ENCODE data around the gene ZNF575. TPM values are rescaled to one million over a fixed set of nuclear protein-coding genes. Genes with fewer than 3 reads are reported as not detected.

Gene ZNF575
- total RNA-seq, 1 donor from 2014 or later, result 4.1 TPM

DNA sequence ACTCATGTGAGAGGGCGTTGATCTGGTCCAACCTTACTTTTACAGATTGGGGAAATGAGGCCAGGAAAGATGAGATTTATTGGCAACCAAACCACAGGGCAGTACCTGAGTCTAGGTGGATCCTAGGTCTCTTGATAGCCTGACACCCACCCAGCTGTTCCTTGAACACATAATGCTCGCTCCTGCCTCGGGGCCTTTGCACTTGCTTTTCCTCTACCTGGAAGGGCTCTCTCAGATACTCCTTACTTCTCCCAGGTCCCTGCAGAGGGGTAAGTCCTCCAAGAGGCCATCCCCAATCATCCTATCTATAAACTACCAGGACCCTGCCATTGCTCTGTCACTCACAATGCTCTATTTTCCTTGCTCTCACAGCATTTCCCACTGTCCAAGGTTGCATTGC lies 7.4 kb downstream of the ZNF575 start:
- Mint-ChIP-seq H3K9me3 (ENCODE audit: low read depth) (peaks cover 6% of the 10 kb centered on the region), H3K27me3 (ENCODE audit: low read depth) (no peaks in the 10 kb centered on the region), H3K4me3 (ENCODE audit: unreplicated experiment) (no peak overlapping the region), H3K27ac (ENCODE audit: unreplicated experiment) (no peak overlapping the region), H3K36me3 (ENCODE audit: low read depth) (peaks cover 46% of the 10 kb centered on the region), H3K4me1 (ENCODE audit: low read depth) (peaks cover 5% of the 10 kb centered on the region)
- DNase-seq (ENCODE audit: low spot score), result peak; percentile 32
- TF ChIP-seq, protein P1, sequence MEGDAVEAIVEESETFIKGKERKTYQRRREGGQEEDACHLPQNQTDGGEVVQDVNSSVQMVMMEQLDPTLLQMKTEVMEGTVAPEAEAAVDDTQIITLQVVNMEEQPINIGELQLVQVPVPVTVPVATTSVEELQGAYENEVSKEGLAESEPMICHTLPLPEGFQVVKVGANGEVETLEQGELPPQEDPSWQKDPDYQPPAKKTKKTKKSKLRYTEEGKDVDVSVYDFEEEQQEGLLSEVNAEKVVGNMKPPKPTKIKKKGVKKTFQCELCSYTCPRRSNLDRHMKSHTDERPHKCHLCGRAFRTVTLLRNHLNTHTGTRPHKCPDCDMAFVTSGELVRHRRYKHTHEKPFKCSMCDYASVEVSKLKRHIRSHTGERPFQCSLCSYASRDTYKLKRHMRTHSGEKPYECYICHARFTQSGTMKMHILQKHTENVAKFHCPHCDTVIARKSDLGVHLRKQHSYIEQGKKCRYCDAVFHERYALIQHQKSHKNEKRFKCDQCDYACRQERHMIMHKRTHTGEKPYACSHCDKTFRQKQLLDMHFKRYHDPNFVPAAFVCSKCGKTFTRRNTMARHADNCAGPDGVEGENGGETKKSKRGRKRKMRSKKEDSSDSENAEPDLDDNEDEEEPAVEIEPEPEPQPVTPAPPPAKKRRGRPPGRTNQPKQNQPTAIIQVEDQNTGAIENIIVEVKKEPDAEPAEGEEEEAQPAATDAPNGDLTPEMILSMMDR (IDR thresholded peaks at IDR 0.05), result no peak

DNA sequence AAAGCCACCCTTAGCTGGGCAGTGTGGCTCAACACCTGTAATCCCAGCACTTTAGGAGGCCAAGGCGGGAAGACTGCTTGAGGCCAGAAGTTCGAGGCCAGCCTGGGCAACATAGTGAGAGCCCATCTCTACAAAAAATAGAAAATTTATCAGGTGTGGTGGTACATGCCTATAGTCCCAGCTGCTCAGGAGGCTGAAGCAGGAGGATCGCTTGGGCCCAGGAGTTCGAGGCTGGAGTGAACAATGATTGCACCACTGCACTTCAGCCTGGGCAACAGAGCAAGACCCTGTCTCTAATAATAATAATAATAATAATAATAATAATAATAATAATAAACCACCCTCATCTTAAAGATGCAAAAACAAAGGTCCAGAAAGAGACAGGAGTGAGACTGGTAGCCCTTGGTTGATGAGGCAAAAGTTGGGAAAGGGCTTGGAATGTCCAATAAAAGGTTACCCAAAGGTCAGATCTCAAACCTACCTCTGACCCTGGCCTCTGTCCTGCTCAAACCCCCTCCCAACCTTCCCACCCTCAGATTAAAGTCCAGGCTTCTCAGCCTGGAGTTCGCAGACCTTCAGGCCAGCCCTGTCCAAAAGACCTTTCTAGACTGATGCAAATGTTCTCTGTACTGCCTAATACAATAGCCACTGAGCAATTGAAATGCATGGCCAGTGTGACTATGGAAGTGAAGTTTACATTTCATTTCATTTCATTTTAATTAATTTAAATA lies 9.1 kb downstream of the ZNF575 start:
- H3K4me1 Mint-ChIP-seq (ENCODE audit: low read depth), result no peaks in the 10 kb centered on the region
- H3K27ac Mint-ChIP-seq (ENCODE audit: unreplicated experiment), result no peak overlapping the region
- H3K36me3 Mint-ChIP-seq (ENCODE audit: low read depth), result peaks cover 46% of the 10 kb centered on the region
- H3K4me3 Mint-ChIP-seq (ENCODE audit: unreplicated experiment), result no peak overlapping the region
- H3K9me3 Mint-ChIP-seq (ENCODE audit: low read depth), result peaks cover 6% of the 10 kb centered on the region
- no peak for DNase-seq (ENCODE audit: low spot score)
- TF ChIP-seq, protein P1 (IDR thresholded peaks at IDR 0.05), result no peak
- no peaks in the 10 kb centered on the region for H3K27me3 Mint-ChIP-seq (ENCODE audit: low read depth)

DNA sequence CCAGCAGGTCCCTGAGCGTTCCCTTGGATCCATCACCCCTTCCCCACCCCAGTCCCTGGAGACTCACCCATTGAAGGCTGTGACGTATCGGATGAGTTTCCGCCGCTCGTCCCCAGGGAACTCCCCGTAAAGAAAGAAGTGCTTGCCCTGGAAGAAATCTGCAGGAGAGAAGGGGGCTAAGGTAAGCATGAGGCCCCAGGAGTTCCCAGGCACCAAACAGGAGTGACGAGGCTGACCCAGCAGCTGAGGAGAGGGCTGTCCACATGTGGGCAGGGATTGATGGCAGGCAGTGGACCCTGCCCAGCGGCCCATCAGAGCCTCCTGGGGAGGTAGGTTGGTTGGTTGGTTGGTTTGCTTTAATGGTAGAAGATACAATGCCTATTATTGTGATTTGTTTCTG lies 11.1 kb downstream of the ZNF575 start:
- no peak overlapping the region for H3K27ac Mint-ChIP-seq (ENCODE audit: unreplicated experiment)
- H3K36me3 Mint-ChIP-seq (ENCODE audit: low read depth), result peaks cover 35% of the 10 kb centered on the region
- no peaks in the 10 kb centered on the region for H3K27me3 Mint-ChIP-seq (ENCODE audit: low read depth)
- TF ChIP-seq, protein P1 (IDR thresholded peaks at IDR 0.05), result no peak
- DNase-seq (ENCODE audit: low spot score), result peak; percentile 67
- peaks cover 3% of the 10 kb centered on the region for H3K9me3 Mint-ChIP-seq (ENCODE audit: low read depth)
- no peak overlapping the region for H3K4me3 Mint-ChIP-seq (ENCODE audit: unreplicated experiment)
- H3K4me1 Mint-ChIP-seq (ENCODE audit: low read depth), result no peaks in the 10 kb centered on the region

DNA sequence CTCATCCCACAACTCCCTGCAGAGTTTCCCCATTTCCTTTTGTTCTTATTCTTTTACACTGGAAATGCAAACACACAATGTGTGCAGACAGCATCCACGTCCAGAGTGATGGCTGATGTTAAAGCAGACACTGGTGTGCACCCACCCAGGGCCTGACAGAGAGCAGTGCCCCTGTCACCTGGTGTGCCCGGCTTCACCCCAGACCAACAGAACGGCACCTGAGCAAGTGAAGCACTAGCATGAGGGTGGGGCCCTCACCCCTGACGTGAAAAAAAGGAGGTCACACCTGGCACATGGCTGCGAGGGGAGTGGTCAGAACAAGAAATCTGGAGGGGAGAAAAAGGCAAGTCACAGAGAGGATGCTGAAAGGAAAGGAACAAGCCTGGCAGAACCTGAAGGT lies 12.3 kb downstream of the ZNF575 start:
- TF ChIP-seq, protein P1 (IDR thresholded peaks at IDR 0.05), result no peak
- H3K9me3 Mint-ChIP-seq (ENCODE audit: low read depth), result no peaks in the 10 kb centered on the region
- peaks cover 28% of the 10 kb centered on the region for H3K36me3 Mint-ChIP-seq (ENCODE audit: low read depth)
- no peaks in the 10 kb centered on the region for H3K4me1 Mint-ChIP-seq (ENCODE audit: low read depth)
- DNase-seq (ENCODE audit: low spot score), result peak; percentile 81
- no peaks in the 10 kb centered on the region for H3K27me3 Mint-ChIP-seq (ENCODE audit: low read depth)
- H3K27ac Mint-ChIP-seq (ENCODE audit: unreplicated experiment), result no peak overlapping the region
- no peak overlapping the region for H3K4me3 Mint-ChIP-seq (ENCODE audit: unreplicated experiment)

DNA sequence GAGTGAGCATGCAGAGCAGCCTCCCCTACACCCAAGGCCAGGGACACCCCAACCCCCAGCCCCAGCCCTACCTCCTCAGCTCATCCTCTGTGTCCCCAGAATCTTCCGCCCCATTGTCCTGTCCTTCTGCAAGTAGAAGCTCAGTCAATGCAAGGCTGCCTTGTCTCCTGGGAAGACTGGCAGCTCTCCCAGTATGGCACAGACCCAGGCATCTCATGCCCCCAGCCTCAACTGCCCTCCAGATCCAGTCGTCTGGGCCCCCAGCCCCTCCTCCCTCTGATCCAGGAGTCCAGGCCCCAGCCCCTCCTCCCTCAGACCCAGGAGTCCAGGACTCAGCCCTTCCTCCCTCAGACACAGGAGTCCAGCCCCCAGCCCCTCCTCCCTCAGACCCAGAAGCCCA lies 13.0 kb downstream of the ZNF575 start:
- H3K4me1 Mint-ChIP-seq (ENCODE audit: low read depth), result no peaks in the 10 kb centered on the region
- no peak overlapping the region for H3K27ac Mint-ChIP-seq (ENCODE audit: unreplicated experiment)
- H3K9me3 Mint-ChIP-seq (ENCODE audit: low read depth), result no peaks in the 10 kb centered on the region
- H3K4me3 Mint-ChIP-seq (ENCODE audit: unreplicated experiment), result no peak overlapping the region
- H3K27me3 Mint-ChIP-seq (ENCODE audit: low read depth), result no peaks in the 10 kb centered on the region
- DNase-seq (ENCODE audit: low spot score), result no peak
- peaks cover 30% of the 10 kb centered on the region for H3K36me3 Mint-ChIP-seq (ENCODE audit: low read depth)
- TF ChIP-seq, protein P1 (IDR thresholded peaks at IDR 0.05), result no peak
